HG03469 (cell line): ENCODE results near the gene GNG12.

ENCODE experiments used
- ATAC-seq: cut with Tn5 transposase; IDR thresholded peaks from one replicate; pipeline ENCODE4 v1.9.1; 2021; ENCODE audit warnings: mild to moderate bottlenecking, moderate library complexity, moderate number of reproducible peaks; ENCODE audit not compliant: unreplicated experiment

Gene GNG12

GRCh38 chr1:67832737-67833601, at the start of gene GNG12:
Gene GNG12 (minus strand): TSS chr1:67833467. CDS start chr1:67707686, 125,781 bp downstream.
- ATAC-seq, result no peak

GRCh38 chr1:67882196-67882958, 49.1 kb upstream of the GNG12 start:
- ATAC-seq, result no peak

DNA sequence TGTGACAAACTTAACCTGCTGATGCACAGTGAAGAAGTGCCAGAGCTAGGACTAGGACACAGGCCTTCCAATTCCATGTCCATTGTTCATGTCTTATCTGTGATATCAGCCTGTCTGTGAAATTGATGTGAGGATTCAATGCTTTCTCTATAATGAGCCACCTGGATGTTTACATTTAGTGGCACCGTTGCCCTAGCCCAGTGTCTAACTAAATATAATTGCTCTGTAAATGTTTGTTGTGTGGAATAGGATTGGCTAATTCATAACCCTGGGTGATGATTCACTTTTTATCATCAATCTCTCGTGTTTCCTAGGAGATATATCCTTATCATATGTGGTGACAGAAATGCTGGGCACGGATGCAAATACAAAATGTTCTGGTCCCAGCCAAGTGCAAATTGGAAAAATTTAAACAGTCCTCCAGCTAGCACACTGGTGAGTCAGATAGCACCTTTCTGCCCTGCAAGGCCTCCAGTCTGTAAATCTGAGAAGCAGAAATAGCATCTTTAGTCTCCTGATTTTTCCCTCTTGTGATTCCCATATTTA, 46.9 kb upstream of the GNG12 start:
- no peak for ATAC-seq

- ATAC-seq, result no peak
These were observed 46.2 kb upstream of the GNG12 start for GRCh38 chr1:67879485-67879884.

- no peak for ATAC-seq
These were observed 41.3 kb upstream of the GNG12 start for GRCh38 chr1:67874501-67875111.

DNA sequence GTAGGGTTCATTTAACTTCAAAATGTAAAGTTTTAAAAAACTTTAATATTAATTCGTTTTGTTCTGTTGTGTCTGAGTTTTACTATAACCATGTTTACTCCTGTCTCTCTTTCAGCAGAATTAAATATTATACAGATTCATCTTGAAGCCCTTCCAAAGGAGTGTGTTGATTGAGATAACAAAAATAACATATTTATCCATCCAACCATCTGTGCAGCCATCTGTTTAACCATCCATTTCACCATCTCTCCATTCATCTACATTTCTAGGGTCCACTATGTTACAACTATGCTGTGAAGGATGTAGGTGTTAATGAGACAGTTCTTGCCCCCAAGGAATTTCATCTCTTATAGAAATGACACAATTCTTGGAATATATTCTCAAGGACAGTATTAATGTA, 36.0 kb upstream of the GNG12 start:
- no peak for ATAC-seq

GRCh38 chr1:67863637-67864036, 30.4 kb upstream of the GNG12 start:
- ATAC-seq, result no peak

DNA sequence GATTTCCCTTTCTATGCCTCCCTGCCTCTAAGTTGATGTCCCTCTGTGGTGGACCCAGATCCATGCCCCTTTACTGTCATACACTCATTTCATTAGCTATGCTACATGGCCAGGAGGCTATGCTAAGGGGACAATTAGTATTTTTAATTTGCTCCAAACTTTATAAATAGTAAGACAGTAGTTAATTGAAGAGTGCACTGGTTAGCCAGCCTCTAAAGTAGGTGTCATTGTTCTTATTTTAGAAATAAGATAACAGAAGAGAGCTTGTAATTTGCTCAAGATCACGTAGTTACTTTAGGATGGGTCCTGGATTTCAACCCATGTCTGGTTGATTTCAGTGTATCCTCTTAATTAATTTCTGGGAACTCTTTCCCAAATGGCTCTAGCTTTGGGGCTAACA, 29.4 kb upstream of the GNG12 start:
- no peak for ATAC-seq

- no peak for ATAC-seq
These were observed 28.7 kb upstream of the GNG12 start for GRCh38 chr1:67861856-67862516.

DNA sequence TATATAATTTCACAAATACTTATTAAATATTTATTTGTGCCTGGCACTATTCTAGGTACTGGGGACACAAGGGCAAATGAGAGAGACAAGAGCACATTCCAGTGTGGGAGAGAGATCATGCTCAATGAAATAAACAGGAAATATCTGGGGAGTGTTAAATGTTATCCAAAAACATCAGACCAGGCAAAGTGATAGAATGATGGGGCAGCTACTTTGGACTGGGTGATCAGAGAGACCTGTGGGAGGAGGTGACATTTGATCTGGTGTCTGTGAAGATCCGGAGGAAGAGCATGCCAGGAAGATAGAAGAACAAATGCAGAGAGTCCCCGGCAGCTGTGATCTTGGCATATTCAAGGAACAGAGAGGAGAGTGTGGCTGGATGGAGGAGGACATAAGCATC, 27.5 kb upstream of the GNG12 start:
- no peak for ATAC-seq

GRCh38 chr1:67856921-67857320, 23.7 kb upstream of the GNG12 start:
- no peak for ATAC-seq

DNA sequence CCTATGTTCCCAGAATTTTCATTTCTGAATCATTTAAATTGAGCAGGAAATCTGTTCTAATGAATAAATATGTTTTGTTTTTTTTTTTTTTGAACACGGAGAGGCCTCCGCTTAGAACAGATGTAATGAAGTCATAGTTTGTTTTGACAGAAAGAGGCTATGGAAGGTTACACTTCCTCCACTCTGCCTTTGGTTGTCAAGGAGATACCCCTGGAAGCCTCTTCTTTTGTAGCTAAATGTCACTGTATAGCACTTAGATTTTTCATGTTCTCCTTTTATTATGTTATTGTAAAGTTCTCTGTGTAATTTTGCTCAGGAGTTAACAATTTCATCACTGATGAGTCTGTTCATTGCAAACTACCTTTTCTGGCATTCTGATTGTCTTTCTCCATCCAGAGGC, 22.7 kb upstream of the GNG12 start:
- no peak for ATAC-seq

GRCh38 chr1:67855444-67855843, 22.2 kb upstream of the GNG12 start:
- ATAC-seq, result no peak

DNA sequence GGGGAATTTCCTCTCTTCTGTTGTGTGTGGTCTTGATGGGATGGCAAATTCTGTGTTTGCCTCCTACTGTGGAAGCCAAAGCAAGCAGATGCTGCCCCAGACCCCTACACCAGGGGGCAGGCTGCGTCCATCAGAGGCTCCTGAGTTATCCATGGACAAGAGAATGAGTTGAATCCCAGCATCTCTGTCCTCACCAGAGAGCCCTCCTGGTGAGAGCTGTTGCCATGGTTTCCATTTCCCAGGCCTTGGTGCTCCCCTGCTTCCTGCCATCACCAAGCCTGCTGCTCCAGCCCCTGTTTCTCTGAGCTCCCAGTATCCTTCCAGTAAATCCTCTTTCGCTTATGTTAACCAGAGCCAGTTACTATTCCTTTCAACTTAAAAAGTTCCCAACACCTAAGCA, 20.4 kb upstream of the GNG12 start:
- no peak for ATAC-seq

GRCh38 chr1:67851800-67852199, 18.5 kb upstream of the GNG12 start:
- ATAC-seq, result no peak

DNA sequence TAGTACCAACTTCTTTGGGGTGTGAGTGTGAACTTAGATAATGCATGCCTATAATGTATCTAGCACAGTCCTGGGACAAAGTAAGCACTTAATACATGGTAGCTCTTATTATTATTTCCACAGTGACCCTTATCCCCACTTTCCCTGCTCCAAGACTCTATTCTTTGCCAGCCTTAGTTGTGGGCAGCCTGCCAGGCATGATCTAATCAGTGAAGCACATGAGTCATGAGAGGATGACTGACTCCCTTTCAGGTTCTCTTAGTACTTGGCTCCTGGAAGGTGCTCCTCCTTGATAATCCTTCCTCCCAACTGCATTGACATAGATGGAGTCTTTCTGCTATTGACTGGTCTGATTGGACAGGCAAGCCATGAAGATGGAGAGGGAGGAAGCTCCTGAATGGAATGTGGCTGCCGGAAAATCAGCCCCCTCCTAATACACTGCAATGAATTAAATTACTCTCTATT, 17.4 kb upstream of the GNG12 start:
- ATAC-seq, result no peak

GRCh38 chr1:67850151-67850551, 16.9 kb upstream of the GNG12 start:
- no peak for ATAC-seq

GRCh38 chr1:67847466-67847865, 14.2 kb upstream of the GNG12 start:
- no peak for ATAC-seq

- ATAC-seq, result no peak
These were observed 13.3 kb upstream of the GNG12 start for GRCh38 chr1:67846538-67846937.

DNA sequence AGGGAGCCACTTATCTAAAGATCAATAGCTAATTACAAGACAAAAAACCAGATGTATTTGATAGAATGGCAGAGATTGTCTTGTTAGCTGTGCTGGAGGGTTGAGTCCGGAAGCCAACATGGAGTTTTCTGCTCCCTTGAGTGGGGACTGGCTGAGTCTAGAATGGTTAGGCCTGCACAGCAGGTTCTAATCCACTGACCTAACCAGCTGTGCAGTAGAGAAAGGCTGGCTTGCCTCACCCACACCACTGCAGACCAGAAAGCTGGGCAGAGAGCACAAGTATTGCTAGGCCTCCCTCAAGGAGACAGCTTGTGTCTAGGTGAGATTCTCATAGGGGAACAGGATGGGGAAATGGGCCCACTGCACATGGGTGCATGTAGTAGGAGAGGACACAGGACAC, 11.7 kb upstream of the GNG12 start:
- no peak for ATAC-seq

- no peak for ATAC-seq
These were observed 10.5 kb upstream of the GNG12 start for GRCh38 chr1:67843746-67844145.
